CD4-positive, CD25-positive, alpha-beta regulatory T cell (primary cell): ENCODE data around the gene DDX54. TPM values are rescaled to one million over a fixed set of nuclear protein-coding genes. Genes with fewer than 3 reads are reported as not detected.
A peak's percentile ranks its signal among the peaks of the same experiment; 100 is the strongest.

Source experiments
- ATAC-seq, 2 donors: fragments of 150-1000 bp; cut with Tn5 transposase; one replicate each; pipeline ENCODE4 v1.10.0; 2021; ENCODE audit warnings: low read depth in 2 of 2, moderate number of reproducible peaks in 2 of 2, moderate library complexity in 1 of 2
- DNase-seq, 3 donors: peaks; one replicate each; pipeline versions ENCODE4 v3.0.0 to v3.0.0-alpha.2; 2012 to 2022; ENCODE audit warnings: mixed read lengths in 1 of 3
- H3K27ac ChIP-seq: one replicate; pipeline ENCODE4 v1.7.0; 2013; ENCODE audit warnings: mild to moderate bottlenecking, low read length; ENCODE audit not compliant: insufficient read depth, poor library complexity, severe bottlenecking
- H3K27me3 ChIP-seq: one replicate; pipeline ENCODE4 v1.7.0; 2013; ENCODE audit warnings: low read length; ENCODE audit not compliant: control insufficient read depth, insufficient read depth
- H3K36me3 ChIP-seq: one replicate; pipeline ENCODE4 v1.7.0; 2013; ENCODE audit warnings: mild to moderate bottlenecking, low read length, moderate library complexity; ENCODE audit not compliant: control insufficient read depth, insufficient read depth
- H3K4me1 ChIP-seq: 2 replicates; pipeline ENCODE4 v1.7.0; 2013; ENCODE audit warnings: mild to moderate bottlenecking, low read length; ENCODE audit not compliant: insufficient read depth, control insufficient read depth, poor library complexity, severe bottlenecking
- H3K4me3 ChIP-seq: one replicate; pipeline ENCODE4 v1.7.0; 2013; ENCODE audit warnings: low read depth, mild to moderate bottlenecking, low read length, moderate library complexity
- H3K9me3 ChIP-seq, 2 experiments: 1 replicate in 1 of 2; 2 replicates in 1 of 2; pipeline ENCODE4 v1.7.0; 2013; ENCODE audit warnings: low read length in 2 of 2, mild to moderate bottlenecking in 1 of 2, moderate library complexity in 1 of 2; ENCODE audit not compliant: control insufficient read depth in 2 of 2
- H3K27ac Mint-ChIP-seq, 3 donors: one replicate each; pipeline ENCODE4 v1.8.0; 2020 to 2022; ENCODE audit warnings: mild to moderate bottlenecking in 3 of 3, mixed read lengths in 3 of 3, moderate library complexity in 2 of 3
- H3K27me3 Mint-ChIP-seq: one replicate; pipeline ENCODE4 v1.8.0; 2022; ENCODE audit warnings: mild to moderate bottlenecking, mixed read lengths
- H3K36me3 Mint-ChIP-seq: one replicate; pipeline ENCODE4 v1.8.0; 2020; ENCODE audit warnings: mixed read lengths
- H3K4me1 Mint-ChIP-seq, 4 donors: one replicate each; pipeline ENCODE4 v1.8.0; 2020 to 2022; ENCODE audit warnings: mixed read lengths in 4 of 4, mild to moderate bottlenecking in 1 of 4
- H3K4me3 Mint-ChIP-seq, 4 donors: one replicate each; pipeline ENCODE4 v1.8.0; 2020 to 2022; ENCODE audit warnings: mild to moderate bottlenecking in 4 of 4, mixed read lengths in 4 of 4, moderate library complexity in 3 of 4
- H3K9me3 Mint-ChIP-seq, 7 donors: one replicate each; pipeline ENCODE4 v1.8.0; 2020 to 2022; ENCODE audit warnings: mixed read lengths in 7 of 7, mild to moderate bottlenecking in 3 of 7, moderate library complexity in 2 of 7
- polyA plus RNA-seq, 4 donors: library from polyadenylated mRNA; unstranded; fragments of 300-500 nt; fragmentation: Illumina TruSeq; gene quantifications; one replicate each; pipeline ENCODE4 v1.2.3, GENCODE V29; 2021
- total RNA-seq: library from RNA; stranded (reverse); gene quantifications from one replicate; pipeline ENCODE4 v1.2.3, GENCODE V29; 2022

DDX54 gene
- total and polyA plus RNA-seq, 5 donors from 2014 or later = 12.5 to 75.5 (median 18.4) TPM

DNA sequence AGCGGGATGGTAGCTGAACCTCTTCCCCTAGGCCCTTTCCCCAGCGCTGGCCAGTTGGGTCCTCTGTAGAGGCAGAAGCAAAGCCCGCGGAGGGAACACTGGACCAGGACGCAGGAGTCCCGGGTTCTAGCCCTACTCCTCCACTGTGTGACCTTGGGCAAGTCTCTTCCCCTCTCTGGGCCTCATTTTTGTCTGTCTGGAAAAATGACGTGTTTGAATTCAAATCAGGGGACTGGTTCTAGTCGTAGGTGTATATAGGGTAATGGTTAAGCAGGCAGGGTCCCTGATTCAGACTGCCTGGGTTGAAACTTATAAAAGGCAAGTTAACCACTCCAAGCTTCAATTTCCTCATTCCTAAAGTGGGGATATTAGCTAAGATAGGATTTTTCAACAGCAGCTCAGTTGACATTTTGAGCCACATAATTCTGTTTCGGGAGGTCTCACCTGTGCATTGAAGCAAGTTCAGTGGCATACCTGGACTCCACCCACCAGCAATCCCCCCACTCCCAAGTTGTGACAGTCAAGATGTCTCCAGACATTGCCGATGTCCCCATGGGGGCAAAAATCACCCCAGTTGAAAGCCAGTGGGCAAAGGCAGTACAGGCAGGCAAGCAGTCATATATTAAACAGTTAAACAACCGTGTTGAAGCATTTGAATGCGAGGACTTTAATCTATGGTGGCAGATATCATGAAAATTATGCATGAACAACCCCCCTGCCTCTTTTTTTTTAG lies 36.9 kb upstream of the DDX54 start:
- DNase-seq (peak in 1 of 3 donors; percentile 29), ATAC-seq (no peak)
- peaks cover under 1% of the 10 kb centered on the region for H3K36me3 ChIP-seq
- Mint-ChIP-seq H3K27me3 (peaks cover 6% of the 10 kb centered on the region), H3K36me3 (peaks cover 5% of the 10 kb centered on the region), H3K9me3 (no peaks in the 10 kb centered on the region), H3K27ac (peak overlapping the region; percentile 74 to 93 (median 89)), H3K4me3 (peak overlapping the region; percentile 86 to 98 (median 92)), H3K4me1 (peaks cover 9 to 37% (median 25%) of the 10 kb centered on the region in 4 donors)
- peak overlapping the region; percentile 74 for H3K27ac ChIP-seq
- H3K4me3 ChIP-seq = peak overlapping the region; percentile 71
- H3K27me3 ChIP-seq = no peaks in the 10 kb centered on the region
- H3K4me1 ChIP-seq = peaks cover 30% of the 10 kb centered on the region
- no peaks in the 10 kb centered on the region for H3K9me3 ChIP-seq

GRCh38 chr12:113221181-113221996 lies 36.1 kb upstream of the DDX54 start, which contains the start of gene TPCN1:
TSS of gene TPCN1 (plus strand) at chr12:113221464. CDS start at chr12:113226853, 5,389 bp downstream.
- peaks cover 7% of the 10 kb centered on the region for H3K27me3 Mint-ChIP-seq
- peak; percentile 99 to 100 (median 100) for DNase-seq

DNA sequence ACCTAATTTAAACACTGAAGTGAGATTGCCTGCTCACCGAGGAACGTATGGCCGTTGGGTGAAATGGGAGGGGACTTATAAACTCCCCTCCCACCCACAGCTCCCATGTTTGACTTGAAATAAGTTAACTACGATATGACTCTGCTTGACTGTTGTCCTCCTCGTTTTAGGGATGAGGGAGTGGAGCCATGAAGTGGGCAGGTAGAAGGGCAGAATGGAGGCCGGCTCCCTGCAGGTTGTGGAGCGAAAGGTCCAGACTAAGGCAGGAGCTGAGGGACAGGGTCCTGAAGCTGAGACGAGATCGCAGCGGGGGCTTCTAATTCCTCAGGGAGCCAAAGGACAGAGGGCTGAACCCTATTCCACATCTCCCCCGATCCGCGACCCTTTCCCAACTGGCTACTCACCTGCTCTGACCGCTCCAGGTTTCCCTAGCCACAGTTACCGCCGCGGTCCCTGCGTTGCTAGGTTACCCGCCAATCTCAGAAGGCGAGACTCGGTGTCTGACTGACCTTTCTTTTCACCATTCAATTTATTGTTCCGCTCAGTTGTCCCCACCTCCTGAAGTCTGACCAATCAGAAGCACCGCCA lies 35.4 kb upstream of the DDX54 start:
- Mint-ChIP-seq H3K4me3 (peak overlapping the region; percentile 86 to 98 (median 94)), H3K9me3 (no peaks in the 10 kb centered on the region), H3K27me3 (peaks cover 11% of the 10 kb centered on the region), H3K4me1 (peaks cover 9 to 44% (median 25%) of the 10 kb centered on the region in 4 donors), H3K27ac (peak overlapping the region; percentile 52 to 97 (median 89)), H3K36me3 (peaks cover 5% of the 10 kb centered on the region)
- H3K9me3 ChIP-seq = no peaks in the 10 kb centered on the region
- H3K4me3 ChIP-seq = peak overlapping the region; percentile 81
- no peak for ATAC-seq
- H3K36me3 ChIP-seq = no peaks in the 10 kb centered on the region
- DNase-seq = peak in 1 of 3 donors; percentile 32
- H3K27me3 ChIP-seq = no peaks in the 10 kb centered on the region
- H3K4me1 ChIP-seq = peaks cover 30% of the 10 kb centered on the region
- H3K27ac ChIP-seq = peak overlapping the region; percentile 49

More at GRCh38 chr12:113221181-113221996, 36.1 kb upstream of the DDX54 start, which contains the start of gene TPCN1:
- H3K4me3 Mint-ChIP-seq = peak within 1 kb of the TSS; percentile 86 to 98 (median 94)
- H3K36me3 Mint-ChIP-seq = peaks cover 5% of the 10 kb centered on the region
- Histone ChIP-seq H3K36me3 (no peaks in the 10 kb centered on the region), H3K9me3 (no peaks in the 10 kb centered on the region), H3K4me1 (peaks cover 30% of the 10 kb centered on the region), H3K4me3 (peak within 1 kb of the TSS; percentile 81), H3K27ac (peak within 1 kb of the TSS; percentile 74), H3K27me3 (no peaks in the 10 kb centered on the region)
- H3K9me3 Mint-ChIP-seq = no peaks in the 10 kb centered on the region
- H3K27ac Mint-ChIP-seq = peak within 1 kb of the TSS; percentile 74 to 97 (median 89)
- peak; percentile 94 to 95 for ATAC-seq
- peaks cover 9 to 39% (median 25%) of the 10 kb centered on the region in 4 donors for H3K4me1 Mint-ChIP-seq

DNA sequence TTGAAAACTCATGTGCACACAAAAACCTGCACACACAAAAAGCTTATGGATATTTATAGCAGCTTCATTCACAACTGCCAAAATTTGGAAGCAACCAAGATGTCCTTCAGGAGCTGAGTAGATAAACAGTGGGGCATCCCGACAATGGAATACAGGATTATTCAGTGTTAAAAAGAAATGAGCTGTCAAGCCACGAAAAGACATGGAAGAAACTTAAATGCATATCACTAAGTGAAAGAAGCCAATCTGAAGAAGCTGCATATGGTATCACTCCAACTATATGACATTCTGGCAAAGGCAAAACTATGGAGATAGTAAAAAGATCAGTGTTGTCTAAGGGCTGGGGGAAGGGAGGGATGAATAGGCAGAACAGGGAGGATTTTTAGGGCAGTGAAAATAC lies 30.7 kb upstream of the DDX54 start:
- no peak overlapping the region for H3K27ac Mint-ChIP-seq
- Histone ChIP-seq H3K4me3 (no peak overlapping the region), H3K36me3 (no peaks in the 10 kb centered on the region), H3K4me1 (peaks cover 4% of the 10 kb centered on the region), H3K9me3 (no peaks in the 10 kb centered on the region), H3K27me3 (no peaks in the 10 kb centered on the region), H3K27ac (no peak overlapping the region)
- H3K36me3 Mint-ChIP-seq = no peaks in the 10 kb centered on the region
- no peak overlapping the region for H3K4me3 Mint-ChIP-seq
- H3K27me3 Mint-ChIP-seq = peaks cover 8% of the 10 kb centered on the region
- DNase-seq = no peak
- H3K4me1 Mint-ChIP-seq = peaks cover 0 to 25% (median 4%) of the 10 kb centered on the region in 4 donors
- no peak for ATAC-seq
- no peaks in the 10 kb centered on the region for H3K9me3 Mint-ChIP-seq

GRCh38 chr12:113214895-113215400 lies 29.7 kb upstream of the DDX54 start:
- no peak overlapping the region for H3K27ac ChIP-seq
- no peak overlapping the region for H3K27ac Mint-ChIP-seq
- H3K4me1 Mint-ChIP-seq = peaks cover 4 to 26% (median 7%) of the 10 kb centered on the region in 4 donors
- peaks cover 5% of the 10 kb centered on the region for H3K27me3 Mint-ChIP-seq
- H3K4me3 Mint-ChIP-seq = no peak overlapping the region
- H3K27me3 ChIP-seq = no peaks in the 10 kb centered on the region
- no peaks in the 10 kb centered on the region for H3K36me3 ChIP-seq
- peaks cover 1% of the 10 kb centered on the region for H3K4me1 ChIP-seq
- no peak overlapping the region for H3K4me3 ChIP-seq
- no peaks in the 10 kb centered on the region for H3K36me3 Mint-ChIP-seq
- no peak for DNase-seq
- H3K9me3 ChIP-seq = no peaks in the 10 kb centered on the region
- ATAC-seq = no peak
- no peaks in the 10 kb centered on the region for H3K9me3 Mint-ChIP-seq

- Mint-ChIP-seq H3K27ac (peak overlapping the region in 2 of 3 donors; percentile 59 to 82), H3K36me3 (no peaks in the 10 kb centered on the region), H3K27me3 (peaks cover 1% of the 10 kb centered on the region), H3K4me3 (no peak overlapping the region), H3K9me3 (no peaks in the 10 kb centered on the region), H3K4me1 (peaks cover 11 to 50% (median 25%) of the 10 kb centered on the region in 4 donors)
- no peak overlapping the region for H3K27ac ChIP-seq
- no peaks in the 10 kb centered on the region for H3K9me3 ChIP-seq
- ATAC-seq (no peak), DNase-seq (peak in 1 of 3 donors; percentile 31)
- H3K4me1 ChIP-seq = peaks cover 28% of the 10 kb centered on the region
- H3K27me3 ChIP-seq = no peaks in the 10 kb centered on the region
- H3K36me3 ChIP-seq = no peaks in the 10 kb centered on the region
- no peak overlapping the region for H3K4me3 ChIP-seq
Observed at GRCh38 chr12:113211160-113211559, 25.9 kb upstream of the DDX54 start.
